CD4-positive, alpha-beta T cell treated with Interleukin-15 for 4 hours (primary cell): ENCODE results near the gene PHF19.
A peak's percentile ranks its signal among the peaks of the same experiment; 100 is the strongest.

Experiments
- DNase-seq: peaks from one replicate; pipeline ENCODE4 v3.0.0-alpha.2; 2020; ENCODE audit warnings: low spot score

The PHF19 gene

DNA sequence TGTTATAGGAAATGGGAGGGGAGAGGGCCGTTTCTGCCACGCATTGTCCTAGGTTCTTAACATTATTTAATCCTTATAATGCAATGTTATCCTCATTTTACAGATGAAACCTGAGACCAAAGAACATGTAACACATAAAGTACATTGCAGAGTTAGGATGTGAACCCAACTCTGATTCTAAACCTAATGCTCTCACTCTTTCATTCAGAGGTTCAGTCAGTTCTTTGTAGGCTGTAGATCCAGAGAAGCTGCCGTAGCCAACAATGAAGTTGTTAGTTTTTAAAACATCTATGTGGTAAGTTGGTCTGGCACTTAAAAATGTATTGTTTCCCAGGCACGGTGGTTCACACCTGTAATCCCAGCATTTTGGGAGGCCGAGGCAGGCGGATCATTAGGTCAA, 23.8 kb downstream of the PHF19 start:
- DNase-seq: no peak

DNA sequence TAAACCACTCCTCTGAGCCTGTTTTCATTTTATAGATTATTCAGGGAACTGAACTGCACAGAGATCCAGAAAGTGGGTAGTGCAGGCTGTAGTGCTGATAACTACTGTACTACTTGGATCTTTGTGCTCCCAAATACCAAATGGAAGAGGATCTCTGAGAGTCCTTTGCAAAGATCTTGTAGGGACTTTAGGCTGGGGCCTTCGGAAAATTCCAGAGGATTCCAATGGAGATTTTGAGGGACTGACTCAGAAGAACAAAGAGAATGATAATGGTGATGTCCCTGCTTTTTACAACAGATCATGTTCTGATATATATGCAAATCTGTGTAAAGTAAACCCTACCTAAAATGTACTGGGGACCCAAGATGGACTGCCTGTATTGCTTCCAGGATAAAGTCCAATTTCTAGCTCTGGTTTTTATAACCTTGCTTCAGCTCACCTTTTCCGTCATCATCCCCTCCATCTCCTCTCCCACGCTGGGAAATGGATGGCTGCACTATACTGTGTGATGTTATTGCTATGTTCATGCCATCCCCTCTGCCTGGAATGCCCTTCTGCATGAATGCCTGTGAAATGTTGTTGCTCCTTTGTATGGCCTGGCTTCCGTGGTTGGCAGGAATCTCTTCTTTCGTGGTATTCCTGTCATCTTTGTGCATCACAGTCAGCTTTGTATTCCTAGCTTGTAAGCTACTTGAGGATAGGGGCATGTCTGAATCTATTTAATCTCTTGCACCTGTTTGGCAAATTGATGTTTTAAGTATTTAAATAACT, 24.6 kb downstream of the PHF19 start:
- DNase-seq: no peak

- no peak for DNase-seq
Observed at GRCh38 chr9:120851449-120851848, 25.5 kb downstream of the PHF19 start.

GRCh38 chr9:120850315-120850714, 26.7 kb downstream of the PHF19 start:
- no peak for DNase-seq

- DNase-seq: no peak
Observed at GRCh38 chr9:120846906-120847305, 30.1 kb downstream of the PHF19 start.

- peak; percentile 74 for DNase-seq
Observed at GRCh38 chr9:120846251-120846889, 30.6 kb downstream of the PHF19 start.

GRCh38 chr9:120845255-120845654, 31.7 kb downstream of the PHF19 start:
- peak; percentile 71 for DNase-seq

DNA sequence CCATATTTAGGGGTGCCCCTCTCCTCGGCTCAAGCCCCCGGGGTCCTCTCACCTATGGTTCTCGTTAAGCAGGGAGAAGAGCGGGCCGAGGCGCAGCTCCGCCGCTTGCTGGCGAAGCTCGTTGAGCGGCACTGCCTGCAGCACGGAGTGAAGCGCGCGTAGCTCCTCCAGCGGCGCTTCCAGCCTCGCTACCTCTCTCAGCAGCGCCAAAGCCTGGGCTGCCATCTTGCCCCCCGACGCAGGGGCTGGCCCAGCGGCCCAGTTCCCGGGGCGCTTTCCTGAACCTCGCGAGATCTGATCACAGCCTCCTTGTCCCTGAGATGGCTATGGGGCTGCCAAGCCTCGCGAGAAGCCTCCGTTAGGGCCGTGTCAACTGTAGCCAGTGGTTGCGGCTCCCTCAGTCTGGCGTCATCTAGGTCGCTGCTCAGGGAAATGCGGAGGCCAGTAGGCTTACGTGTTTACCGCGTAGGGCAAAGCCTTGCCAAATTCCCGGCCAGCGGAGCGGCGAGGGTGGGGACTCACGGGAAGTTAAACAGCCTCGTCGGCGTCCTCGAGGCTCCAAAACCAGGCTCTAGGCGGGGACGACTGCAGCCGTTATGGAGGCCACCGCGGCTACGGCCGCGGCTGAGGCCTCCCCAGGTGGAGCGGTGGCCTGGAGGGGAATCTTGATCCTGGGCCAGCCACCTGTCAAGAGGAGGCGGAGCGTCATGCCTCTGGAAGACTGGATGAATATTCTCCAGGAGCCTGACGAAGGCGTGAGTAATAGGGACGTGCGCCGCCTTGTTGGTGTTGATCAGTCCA, 34.1 kb downstream of the PHF19 start, which contains the start of gene PSMD5:
PSMD5 (minus strand) TSS at position 238 of the 801 bp plus-strand sequence; CDS start at position 225, 13 bp downstream.
- DNase-seq: peak; percentile 98

DNA sequence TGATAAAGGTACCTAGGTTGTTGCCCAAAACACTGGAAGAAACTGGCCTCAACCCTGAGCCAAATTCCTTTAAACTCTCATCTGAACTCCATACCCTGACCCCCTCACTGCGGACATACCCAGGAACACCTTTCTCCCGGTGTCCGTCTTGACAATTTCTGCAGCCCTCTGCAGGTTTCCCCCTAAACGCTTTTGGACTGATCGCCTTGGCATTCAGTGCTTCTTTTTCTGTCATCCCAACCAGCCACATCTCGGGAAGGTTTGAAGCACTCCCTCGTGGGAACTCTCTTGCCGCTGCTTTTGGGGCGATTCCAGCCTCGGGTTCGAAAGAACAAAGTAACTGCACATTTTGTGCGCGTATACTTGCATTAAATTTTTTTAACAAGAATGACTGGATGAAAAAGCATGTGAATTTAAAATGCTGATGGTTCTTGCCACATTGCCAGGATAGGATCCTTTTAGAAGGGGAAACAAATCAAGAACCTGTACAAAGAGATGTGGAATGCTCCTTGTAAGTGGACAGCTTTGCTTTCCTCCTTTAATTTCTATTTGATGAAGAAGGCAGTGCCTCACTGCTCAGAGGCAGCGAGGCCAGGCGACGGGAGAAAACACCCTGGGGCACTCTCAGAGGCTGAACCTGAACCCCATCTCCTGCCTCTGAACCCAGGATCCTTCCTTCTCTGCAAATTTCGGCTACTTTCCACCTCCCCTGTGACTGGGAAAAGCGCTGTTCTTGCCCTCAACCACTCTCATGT, 34.9 kb downstream of the PHF19 start:
- DNase-seq: no peak

- no peak for DNase-seq
Observed at GRCh38 chr9:120839146-120839545, 37.8 kb downstream of the PHF19 start.

GRCh38 chr9:120837921-120838320, 39.1 kb downstream of the PHF19 start:
- DNase-seq: no peak

GRCh38 chr9:120833325-120833724, 43.7 kb downstream of the PHF19 start:
- no peak for DNase-seq

DNA sequence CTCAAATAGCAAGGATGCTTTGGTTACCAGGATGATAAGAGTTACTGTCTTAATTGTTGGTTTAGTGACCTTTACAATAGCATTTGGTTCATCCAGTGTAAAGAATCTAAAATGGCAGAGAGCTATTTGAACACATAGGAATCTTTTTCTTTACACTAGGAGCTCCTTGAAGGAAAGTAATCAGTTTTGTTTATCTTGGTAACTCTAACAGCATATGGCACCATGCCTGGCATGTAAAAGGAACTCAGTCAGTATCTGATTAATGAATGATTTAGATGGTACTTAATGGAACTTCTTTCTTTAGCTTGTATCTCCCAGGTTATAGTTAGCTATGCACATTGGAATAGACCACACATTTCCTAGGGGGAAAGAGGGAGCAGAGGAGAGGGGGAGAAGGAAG, 44.2 kb downstream of the PHF19 start:
- no peak for DNase-seq

DNA sequence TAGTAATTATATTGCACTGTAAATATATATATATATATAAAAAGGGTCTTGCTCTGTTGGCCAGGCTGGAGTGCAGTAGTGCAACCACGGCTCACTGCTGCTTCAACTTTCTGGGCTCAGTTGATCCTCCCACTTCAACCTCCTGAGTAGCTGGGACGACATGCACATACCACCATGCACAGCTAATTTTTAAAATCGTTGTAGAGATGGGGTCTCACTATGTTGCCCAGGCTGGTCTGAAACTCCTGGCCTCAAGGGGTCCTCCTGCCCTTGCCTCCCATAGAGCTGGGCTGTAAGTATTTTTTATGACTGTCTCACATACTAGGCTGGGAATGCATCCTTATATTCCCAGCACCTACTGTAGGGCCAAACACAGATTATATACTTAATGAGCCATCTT, 46.1 kb downstream of the PHF19 start:
- DNase-seq: no peak

- DNase-seq: no peak
Observed at GRCh38 chr9:120830151-120830550, 46.8 kb downstream of the PHF19 start.

DNA sequence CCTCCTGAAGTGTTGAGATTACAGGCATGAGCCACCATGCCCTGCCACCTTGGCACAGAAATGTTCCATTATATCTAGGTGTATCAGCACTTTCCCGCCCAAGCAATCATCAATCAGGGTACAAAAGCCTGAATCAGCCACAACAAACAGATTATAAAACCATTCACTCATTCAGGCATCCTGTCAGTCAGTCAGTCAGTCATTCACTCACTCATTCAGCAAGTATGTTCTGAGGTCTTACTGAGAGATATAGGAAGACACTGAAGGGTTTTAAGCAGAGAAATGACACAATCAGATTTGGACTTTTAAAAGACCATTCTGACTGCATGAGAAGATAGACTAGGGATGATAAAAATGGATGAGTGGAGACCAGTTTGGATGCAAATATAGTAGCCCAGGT, 47.3 kb downstream of the PHF19 start:
- DNase-seq: no peak

DNA sequence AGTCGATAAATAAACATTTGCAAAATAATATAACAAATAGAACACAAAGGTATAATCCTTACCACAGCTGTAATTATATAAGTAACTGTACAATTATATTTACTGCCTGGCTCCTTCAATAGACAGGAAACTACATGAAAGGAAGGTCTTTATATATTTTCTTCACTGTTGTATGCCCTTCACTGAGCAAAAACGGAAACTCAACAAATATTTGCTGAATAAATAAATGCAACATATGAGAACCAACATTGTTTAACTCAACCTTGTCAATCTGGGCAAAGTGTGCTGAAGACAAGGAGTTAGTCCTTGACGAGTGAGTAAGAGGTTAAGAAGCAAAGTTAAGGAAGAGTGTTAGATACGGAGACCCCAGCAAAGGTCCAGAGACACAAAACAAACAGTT, 56.9 kb downstream of the PHF19 start:
- no peak for DNase-seq

GRCh38 chr9:120818595-120818994, 58.4 kb downstream of the PHF19 start:
- no peak for DNase-seq

DNA sequence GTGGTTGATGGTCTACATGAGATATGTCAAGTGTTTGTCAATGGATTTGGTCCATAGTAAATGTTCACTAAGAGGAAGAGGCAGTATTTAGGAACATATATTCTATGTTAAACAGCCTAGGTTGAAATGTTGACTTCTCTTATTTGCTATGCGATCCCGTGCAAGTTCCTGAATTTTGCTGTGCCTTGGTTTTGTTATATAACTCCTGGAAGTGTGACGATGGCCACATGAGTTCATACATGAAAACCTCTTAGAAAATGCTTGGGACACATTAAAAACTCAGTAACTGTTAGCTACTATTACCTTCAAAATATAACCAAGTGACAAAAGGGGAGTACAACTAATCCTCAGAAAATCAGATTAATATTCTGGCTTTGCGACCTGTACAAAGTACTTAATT, 61.9 kb downstream of the PHF19 start:
- DNase-seq: no peak

DNA sequence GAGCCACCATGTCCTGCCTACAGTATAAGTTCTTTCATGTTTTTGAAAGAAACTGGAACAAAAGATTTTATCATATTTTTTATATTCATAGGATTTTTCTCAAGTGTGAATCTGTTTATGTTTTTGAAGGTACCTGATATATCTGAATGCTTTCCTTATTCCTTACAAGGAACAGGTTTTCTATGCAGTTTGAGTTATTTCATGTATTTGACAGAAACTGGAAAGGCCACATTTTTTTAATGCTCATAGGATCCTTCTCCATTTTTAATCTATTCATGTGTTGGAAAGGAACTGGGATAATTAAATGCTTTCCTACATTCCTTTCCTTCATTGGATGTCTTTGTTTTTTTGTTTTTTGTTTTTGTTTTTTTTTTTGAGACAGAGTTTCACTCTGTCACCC, 68.1 kb downstream of the PHF19 start:
- DNase-seq: no peak

GRCh38 chr9:120807607-120808379, 69.2 kb downstream of the PHF19 start:
- no peak for DNase-seq
